ENCODE measurements around the gene RERE.
"Not testable (repeated sequence)": the region's sequence is repeated elsewhere in the genome, so short reads cannot be mapped to it uniquely, and the experiment has no call there.

Gene RERE

GRCh38 chr1:8464377-8464776, 353.1 kb downstream of the RERE start:
- DNase-seq = no peak

- DNase-seq = no peak
Observed at GRCh38 chr1:8463144-8463927, 354.1 kb downstream of the RERE start.

- no peak for DNase-seq
Observed at GRCh38 chr1:8462371-8462892, 355.0 kb downstream of the RERE start.

GRCh38 chr1:8461351-8462110, 355.9 kb downstream of the RERE start:
- no peak for DNase-seq

- no peak for DNase-seq
Observed at GRCh38 chr1:8460784-8461183, 356.7 kb downstream of the RERE start.

- no peak for DNase-seq
Observed at GRCh38 chr1:8460132-8460544, 357.3 kb downstream of the RERE start.

- DNase-seq = no peak
Observed at GRCh38 chr1:8458607-8459006, 358.8 kb downstream of the RERE start.

GRCh38 chr1:8457760-8458381, 359.6 kb downstream of the RERE start:
- DNase-seq = no peak

- no peak for DNase-seq
Observed at GRCh38 chr1:8456991-8457390, 360.4 kb downstream of the RERE start.

- no peak for DNase-seq
Observed at GRCh38 chr1:8456308-8456912, 361.0 kb downstream of the RERE start.

GRCh38 chr1:8455700-8456307, 361.6 kb downstream of the RERE start:
- no peak for DNase-seq

- DNase-seq = no peak
Observed at GRCh38 chr1:8450312-8450711, 367.1 kb downstream of the RERE start.

GRCh38 chr1:8448911-8449661, 368.4 kb downstream of the RERE start:
- no peak for DNase-seq

GRCh38 chr1:8448505-8448904, 368.9 kb downstream of the RERE start:
- not testable (repeated sequence) for DNase-seq

- no peak for DNase-seq
Observed at GRCh38 chr1:8447616-8448150, 369.8 kb downstream of the RERE start.

- DNase-seq = not testable (repeated sequence)
Observed at GRCh38 chr1:8446119-8446518, 371.3 kb downstream of the RERE start.

- no peak for DNase-seq
Observed at GRCh38 chr1:8443558-8444194, 373.8 kb downstream of the RERE start.

GRCh38 chr1:8441426-8441825, 376.0 kb downstream of the RERE start:
- DNase-seq = no peak

- DNase-seq = no peak
Observed at GRCh38 chr1:8439015-8439702, 378.3 kb downstream of the RERE start.

- no peak for DNase-seq
Observed at GRCh38 chr1:8438489-8438888, 379.0 kb downstream of the RERE start.
